GM18526 (cell line): Measurements from ENCODE around the gene ACAP1.

Experiments used
- POLR2A ChIP-seq: IDR thresholded peaks from 3 replicates; pipeline ENCODE4 v1.6.1; 2011; ENCODE audit not compliant: insufficient read length; ENCODE audit errors: extremely low read depth

ACAP1 gene

DNA sequence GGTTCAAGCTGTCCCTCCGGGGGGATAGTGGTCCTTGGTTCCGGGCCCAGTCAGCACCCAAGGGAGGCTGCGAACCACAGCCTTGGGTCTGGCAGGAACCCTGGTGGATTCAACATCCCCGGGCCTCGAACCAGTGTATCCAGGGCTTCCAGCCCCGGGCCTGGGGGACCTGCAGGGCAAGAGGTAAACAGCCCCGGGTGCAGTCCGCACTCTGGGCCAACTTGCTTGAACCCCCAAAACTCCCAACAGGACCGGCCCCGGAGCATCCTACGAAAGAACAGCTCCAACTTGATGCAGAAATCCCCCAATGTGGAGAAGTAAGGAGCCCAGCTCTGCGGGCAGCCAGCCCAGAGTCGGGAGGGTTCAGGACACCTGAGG lies 5.7 kb upstream of the ACAP1 start:
- no peak for TF ChIP-seq POLR2A

DNA sequence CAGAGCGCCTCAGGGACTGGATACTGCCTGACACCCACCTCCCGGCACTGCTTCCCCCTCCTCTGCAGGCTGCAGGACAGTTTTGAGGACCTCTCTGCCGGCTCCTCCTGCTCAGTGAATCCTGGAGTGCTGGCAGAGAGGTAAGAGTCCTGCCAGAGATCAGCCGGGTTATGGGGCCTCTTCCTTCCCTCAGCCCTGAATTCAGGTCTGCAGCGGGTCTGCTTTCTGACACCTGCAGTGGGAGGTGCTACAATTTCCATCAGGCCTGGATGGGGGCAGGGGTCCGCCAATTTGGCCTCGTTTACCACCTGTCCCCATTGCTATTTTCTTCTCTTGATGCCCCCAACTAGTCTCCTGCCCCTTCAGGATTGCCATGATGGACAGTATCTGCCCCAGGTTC lies 4.2 kb upstream of the ACAP1 start:
- TF ChIP-seq POLR2A = no peak

DNA sequence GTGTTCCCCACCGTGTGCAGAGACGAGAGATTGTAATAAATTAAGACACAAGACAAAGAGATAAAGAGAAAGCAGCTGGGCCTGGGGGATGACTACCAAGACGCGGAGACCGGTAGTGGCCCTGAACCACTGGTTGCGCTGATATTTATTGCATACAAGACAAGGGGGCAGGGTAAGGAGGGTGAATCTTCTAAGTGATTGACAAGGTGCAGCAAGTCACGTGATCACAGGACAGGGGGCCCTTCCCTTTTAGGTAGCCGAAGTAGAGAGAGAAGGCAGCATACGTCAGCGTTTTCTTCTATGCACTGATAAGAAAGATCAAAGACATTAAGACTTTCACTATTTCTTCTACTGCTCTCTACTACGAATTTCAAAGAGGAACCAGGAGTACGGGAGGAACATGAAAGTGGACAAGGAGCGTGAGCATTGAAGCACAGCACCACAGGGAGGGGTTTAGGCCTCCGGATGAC lies 3.7 kb upstream of the ACAP1 start:
- TF ChIP-seq POLR2A = peak; percentile 33

DNA sequence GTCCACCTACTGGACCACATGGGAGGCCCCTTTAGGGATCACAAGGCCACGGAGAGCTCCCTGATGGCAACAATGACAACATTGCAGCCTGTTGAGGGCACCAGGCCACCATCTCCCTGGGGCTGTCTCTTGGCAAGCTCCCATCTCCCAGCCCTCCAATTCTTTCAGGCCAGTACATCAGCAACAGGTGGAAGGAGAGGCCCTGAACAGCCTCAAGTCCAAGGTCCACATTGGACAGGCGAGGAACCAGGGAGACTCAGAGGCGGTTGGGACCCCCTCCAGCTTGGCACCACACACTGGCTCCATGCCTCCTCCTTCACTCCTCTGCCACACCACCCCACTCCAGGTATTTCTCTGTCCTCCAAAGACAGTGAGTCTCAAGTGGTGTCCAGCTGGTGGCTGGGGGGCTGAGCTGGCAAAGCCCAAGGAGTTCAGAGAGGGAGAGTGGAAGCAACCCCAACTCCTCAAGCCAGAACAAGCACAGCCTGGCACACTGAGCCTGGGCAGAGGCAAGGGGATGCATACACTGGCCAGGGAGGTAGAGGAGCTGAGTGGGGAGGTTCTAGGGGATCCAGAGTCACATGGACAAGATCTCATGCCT lies 1.3 kb upstream of the ACAP1 start:
- no peak for TF ChIP-seq POLR2A

DNA sequence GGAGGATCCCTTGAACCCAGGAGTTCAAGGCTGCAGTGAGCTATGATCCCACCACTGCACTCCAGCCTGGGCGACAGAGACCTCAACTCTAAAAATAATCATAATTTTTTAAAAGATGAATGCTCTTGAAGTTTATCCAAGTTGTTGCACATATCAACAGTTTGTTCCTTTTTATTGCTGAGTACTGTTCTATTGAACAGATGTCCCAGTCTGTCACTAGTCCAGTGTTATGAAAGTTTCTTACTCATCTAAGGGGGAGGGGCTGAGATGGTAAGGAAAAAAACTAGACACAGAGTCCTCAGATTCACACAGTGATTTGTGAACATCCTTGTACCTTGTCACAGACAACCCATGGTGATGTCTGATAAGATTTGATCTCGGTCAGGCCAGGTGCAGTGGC lies 3.9 kb downstream of the ACAP1 start:
- no peak for TF ChIP-seq POLR2A

DNA sequence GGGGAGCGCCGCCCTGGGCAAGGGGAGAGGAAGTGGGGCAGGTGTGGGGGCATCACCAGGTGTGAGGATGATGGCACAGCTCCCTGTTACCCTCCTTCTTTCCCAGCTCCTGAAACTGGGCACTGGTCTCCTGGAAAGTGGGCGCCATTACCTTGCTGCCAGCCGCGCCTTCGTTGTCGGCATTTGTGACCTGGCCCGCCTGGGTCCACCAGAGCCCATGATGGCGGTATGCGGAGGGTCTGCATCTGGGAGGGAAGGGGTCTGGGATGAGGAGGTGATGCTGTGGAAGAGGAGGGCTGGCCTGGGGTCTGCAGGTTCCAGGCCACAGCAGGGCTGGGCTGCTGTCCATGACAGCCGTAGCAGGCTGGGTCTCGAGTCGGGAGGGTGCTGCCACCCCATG lies 5.5 kb downstream of the ACAP1 start:
- no peak for TF ChIP-seq POLR2A

DNA sequence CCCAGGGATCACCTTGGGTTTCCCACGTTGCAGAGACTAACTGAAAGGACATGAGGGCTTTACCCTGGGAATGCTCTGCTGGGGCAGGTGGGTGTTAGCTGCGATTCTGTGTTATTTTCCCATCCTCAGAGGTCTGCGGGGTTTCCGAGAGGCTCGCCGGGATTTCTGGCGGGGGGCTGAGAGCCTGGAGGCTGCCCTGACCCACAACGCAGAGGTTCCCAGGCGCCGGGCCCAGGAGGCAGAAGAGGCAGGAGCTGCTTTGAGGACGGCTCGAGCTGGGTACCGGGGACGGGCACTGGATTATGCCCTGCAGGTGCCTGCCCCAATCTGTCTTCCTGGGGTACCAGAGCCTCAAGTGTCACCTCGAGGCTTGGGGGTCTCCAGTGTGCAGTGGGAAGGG lies 6.9 kb downstream of the ACAP1 start:
- no peak for TF ChIP-seq POLR2A

DNA sequence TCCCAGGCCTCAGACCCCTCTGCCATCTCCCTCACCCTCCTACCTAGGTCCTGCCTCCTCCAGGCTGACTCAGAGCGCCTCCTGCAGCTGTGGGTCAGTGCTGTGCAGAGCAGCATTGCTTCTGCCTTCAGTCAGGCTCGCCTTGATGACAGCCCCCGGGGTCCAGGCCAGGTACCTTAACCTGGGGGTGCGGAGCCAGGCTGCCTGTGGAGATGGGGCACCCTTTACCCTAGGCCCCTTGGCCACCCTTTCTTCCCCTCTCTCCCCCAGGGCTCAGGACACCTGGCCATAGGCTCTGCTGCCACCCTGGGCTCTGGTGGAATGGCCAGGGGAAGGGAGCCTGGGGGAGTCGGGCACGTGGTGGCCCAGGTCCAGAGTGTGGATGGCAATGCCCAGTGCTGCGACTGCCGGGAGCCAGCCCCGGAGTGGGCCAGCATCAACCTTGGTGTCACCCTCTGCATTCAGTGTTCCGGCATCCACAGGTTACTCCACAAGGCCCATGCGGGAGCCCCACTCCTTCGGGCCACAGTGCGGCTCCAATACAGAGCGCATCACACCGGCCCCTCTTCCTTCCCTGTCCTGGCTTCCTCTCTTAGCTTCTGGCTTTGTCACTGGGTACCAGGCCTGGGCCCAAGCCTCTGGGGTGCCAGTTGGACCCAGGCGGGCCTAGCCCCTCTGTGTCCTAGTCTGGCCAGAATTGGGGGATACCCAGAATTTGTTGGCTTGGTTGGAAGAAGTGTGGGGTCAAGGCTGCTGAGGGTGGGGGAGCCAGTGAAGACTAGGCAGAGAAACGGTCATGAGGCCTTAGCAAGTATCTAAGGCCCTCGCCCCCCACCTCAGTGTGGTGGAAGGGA lies 10.7 kb downstream of the ACAP1 start:
- no peak for TF ChIP-seq POLR2A

DNA sequence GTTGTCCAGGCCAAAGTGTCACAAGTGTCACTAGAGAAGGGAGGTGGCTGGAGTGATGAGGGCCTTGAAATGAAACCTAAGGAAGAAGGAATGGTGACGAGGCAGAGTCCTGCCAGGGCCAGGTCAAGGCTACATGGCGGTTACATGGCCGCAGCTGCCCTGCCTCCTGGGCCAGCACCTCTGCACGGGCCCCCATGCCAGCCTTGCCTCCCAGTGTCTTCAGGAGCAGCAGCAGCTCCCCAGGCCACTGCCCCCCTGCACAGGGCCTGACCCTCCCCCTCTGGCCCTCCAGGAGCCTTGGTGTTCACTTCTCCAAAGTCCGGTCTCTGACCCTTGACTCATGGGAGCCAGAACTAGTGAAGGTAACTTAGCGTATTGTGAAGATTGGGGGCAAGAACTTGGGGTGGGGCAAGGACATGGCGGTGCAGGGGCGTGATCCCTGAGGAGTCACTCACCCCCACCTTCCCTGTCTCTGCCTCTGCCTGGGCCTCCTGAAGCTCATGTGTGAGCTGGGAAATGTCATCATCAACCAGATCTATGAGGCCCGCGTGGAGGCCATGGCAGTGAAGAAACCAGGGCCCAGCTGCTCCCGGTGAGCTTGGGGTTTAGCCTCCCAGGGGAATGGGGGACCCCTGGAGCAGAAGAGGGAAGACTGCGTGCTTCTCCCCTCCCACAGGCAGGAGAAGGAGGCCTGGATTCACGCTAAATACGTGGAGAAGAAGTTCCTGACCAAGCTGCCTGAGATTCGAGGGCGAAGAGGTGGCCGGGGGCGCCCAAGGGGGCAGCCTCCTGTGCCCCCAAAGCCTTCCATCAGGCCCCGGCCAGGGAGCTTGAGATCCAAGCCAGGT lies 11.5 kb downstream of the ACAP1 start:
- TF ChIP-seq POLR2A = no peak

DNA sequence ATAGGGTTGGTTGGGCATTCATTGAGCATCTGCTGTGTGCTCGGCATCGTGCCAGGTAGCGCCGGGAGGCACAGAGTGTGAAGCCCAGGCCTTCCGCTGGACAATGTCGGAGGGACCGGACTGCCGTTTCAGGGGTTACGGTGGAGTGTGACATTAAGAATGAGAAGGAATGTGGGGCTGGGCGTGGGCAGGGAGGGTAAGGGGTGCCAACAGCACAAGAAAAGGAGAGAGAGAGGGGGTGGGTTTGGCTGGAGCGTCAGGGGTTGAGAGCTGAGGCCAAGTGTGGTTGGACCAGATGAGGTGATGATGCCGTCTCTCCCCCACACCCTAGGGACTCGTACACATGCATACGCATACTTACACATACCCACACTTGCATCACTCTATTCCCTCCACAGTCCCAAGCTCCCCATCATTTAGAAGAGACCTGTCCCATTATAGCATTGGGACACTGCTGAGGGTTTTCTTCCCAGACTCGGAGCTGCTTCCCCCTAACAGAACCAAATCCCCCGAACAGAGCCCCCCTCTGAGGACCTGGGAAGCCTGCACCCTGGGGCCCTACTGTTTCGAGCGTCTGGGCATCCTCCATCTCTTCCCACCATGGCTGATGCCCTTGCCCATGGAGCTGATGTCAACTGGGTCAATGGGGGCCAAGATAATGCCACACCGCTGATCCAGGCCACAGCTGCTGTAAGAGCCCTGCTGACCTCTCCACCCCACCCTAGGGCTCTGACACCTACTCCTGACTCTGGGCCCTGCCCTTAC lies 12.3 kb downstream of the ACAP1 start:
- no peak for TF ChIP-seq POLR2A

DNA sequence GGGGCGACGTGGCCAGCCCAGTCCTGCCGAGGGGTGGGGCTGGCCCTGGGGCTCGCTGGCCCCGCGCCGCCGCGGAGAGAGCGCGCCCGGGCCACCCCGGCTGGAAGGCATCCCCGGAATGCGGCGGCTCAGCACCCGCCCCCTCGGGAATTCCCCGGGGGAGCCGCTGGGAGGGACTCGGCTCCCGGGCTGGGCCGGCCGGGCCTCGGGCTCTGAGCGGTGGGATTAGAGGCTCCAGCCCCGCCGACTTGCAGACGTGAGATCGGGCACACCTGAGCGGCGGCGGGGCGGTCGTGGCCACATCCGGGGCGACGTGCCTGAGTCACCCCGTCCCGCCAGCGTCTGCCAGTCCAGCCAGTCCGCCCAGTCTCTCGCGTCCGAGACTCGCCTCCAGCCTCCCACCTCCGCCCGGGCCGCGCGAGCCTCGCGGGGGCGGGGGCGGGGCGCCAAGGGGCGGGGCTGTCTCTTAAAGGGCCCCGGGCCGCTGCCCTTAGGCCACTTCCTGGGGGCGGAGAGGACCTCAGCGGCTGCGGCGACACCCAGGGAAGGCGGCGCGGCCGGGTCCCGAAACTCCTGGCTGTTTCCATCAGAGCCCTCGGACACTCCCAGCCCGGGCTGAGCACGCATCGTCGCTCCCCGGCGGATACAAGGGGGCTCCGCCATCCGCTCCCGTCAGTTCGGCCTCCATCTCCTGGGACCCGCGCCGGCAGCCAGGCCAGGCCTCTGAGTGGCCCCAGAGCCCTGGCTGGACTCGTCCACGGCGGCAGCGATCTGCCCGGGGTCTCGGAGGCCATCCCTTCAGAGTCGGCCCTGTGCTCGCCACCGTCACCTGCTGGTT lies 15.6 kb downstream of the ACAP1 start, which contains the start of gene KCTD11:
Gene KCTD11 (plus strand): TSS at position 498 of the 838 bp plus-strand sequence.
- TF ChIP-seq POLR2A = peak; percentile 25

DNA sequence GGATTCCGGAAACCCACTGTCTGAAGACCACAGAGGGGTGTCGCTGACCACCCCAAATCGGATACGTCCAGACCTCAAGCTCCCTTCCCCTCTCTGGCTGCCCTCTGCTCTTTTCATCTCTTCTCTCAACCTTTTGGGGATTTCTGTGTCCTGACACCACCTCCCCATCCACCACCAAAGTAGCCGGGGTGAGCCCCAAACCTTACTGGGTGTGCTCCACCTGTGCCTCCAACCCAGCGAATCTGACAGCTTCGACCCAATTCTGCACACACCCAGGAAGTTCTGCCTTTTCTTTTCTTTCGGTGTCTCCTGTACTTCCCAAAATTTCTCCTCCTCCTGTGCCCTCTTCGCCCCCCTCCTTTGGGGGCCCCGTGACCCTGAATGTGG lies 16.2 kb downstream of the ACAP1 start:
- no peak for TF ChIP-seq POLR2A

DNA sequence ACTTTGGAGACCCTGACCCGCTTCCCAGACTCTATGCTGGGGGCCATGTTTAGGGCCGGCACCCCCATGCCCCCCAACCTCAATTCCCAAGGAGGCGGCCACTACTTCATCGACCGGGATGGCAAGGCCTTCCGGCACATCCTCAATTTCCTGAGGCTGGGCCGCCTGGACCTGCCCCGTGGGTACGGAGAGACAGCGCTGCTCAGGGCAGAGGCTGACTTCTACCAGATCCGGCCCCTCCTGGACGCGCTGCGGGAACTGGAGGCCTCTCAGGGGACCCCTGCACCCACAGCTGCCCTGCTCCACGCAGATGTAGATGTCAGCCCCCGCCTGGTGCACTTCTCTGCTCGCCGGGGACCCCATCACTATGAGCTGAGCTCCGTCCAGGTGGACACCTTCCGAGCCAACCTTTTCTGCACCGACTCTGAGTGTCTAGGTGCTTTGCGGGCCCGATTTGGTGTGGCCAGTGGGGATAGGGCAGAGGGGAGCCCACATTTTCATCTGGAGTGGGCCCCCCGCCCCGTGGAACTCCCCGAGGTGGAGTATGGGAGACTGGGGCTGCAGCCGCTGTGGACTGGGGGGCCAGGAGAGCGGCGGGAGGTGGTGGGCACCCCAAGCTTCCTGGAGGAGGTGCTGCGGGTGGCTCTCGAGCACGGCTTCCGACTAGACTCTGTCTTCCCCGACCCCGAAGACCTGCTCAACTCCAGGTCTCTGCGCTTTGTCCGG lies 16.7 kb downstream of the ACAP1 start:
- TF ChIP-seq POLR2A = no peak

DNA sequence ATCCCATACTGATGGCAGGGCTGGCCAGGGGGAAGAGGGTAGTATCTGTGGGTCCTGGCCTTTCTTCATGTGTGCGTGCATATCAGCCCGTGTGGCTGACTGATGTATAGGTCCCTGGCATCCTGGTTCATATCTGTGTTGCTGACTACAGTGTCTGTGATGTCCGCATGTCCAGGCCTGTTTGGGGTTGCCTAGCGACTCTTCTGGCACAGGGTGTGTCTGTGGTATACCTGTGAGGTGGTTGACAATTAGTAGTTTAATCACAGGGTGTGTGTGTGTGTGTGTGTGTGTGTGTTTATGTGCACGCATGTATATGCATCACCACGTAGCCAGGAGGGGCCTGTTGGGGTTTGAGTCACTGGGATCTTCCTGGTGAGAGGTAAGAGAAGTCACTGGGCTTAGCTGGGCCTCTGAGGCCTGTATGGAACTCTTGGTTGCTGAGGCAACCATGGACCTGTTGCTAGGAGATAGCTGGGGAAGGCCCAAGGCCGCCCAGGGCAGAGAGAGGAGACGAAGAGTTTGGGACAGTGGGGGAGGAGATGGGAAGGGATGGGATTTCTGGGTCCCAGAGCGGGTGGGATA lies 18.0 kb downstream of the ACAP1 start:
- TF ChIP-seq POLR2A = no peak

DNA sequence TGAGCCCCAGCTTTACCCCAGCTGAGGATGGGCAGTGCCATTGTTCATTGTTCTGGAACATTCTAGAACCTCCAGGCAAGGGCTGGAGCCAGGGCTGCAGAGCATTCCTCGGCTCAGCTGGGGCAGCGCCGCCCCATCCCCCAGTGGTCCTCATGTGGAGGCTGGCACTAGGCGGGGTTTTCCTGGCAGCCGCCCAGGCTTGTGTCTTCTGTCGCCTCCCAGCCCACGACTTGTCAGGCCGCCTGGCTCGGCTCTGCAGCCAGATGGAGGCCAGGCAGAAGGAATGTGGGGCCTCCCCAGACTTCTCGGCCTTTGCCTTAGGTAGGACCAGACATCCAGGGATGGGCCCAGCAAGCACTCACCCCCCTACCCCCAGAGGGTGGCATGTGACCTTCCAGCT lies 18.7 kb downstream of the ACAP1 start, which contains the start of gene TMEM95:
Gene TMEM95 (plus strand): TSS at position 104 of the 400 bp plus-strand sequence. CDS start 49 bp downstream, at position 153.
- TF ChIP-seq POLR2A = no peak
